PC-9 (cell line): Measurements from ENCODE around the gene ZNF428.

ENCODE experiments used
- EZH2 ChIP-seq: fragments of 200-600 bp; sonication (generic); IDR thresholded peaks from 2 replicates; pipeline ENCODE4 v1.8.0; 2017; ENCODE audit warnings: antibody characterized with exemption, low read depth
- TF ChIP-seq, protein P1 (sequence below): fragments of 200-600 bp; sonication (generic); conservative IDR thresholded peaks from 2 replicates; pipeline ENCODE4 v1.6.1; 2017; ENCODE audit warnings: mixed run types, antibody characterized with exemption, mild to moderate bottlenecking, moderate library complexity

DNA sequence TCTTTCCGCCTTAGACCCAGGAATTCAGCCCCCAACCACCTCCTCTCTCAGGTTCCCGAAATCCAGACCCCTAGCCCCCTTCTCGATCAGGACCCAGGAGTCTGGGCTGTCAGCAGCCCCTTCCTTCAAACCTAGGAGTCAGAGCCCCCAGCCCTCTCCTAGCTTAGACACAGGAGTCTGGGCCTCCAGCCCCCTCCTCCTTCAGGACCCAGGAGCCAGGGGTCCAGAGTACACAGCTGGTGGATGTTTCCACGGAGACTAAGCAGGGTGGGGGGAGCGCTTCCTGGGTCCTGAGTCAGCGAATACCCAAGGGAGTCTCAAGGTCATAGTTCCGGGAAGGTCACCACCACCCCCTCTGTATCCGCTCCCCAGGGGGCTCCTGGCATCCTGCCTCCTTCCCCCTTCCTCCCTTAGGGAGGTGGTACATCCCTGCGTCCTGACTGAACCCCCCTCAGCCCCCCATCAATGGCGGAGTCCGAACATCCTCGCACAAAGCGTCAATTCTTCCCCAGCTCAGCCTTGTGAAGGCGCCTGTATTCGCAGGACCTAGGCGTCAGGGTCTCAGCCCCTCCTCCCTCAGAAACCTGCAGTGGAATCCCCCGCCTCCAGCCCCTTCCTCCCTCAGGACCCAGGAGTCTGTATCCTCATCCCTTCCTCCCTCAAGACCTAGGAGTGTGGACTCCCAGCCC lies 15.6 kb upstream of the ZNF428 start:
- TF ChIP-seq, protein P1, sequence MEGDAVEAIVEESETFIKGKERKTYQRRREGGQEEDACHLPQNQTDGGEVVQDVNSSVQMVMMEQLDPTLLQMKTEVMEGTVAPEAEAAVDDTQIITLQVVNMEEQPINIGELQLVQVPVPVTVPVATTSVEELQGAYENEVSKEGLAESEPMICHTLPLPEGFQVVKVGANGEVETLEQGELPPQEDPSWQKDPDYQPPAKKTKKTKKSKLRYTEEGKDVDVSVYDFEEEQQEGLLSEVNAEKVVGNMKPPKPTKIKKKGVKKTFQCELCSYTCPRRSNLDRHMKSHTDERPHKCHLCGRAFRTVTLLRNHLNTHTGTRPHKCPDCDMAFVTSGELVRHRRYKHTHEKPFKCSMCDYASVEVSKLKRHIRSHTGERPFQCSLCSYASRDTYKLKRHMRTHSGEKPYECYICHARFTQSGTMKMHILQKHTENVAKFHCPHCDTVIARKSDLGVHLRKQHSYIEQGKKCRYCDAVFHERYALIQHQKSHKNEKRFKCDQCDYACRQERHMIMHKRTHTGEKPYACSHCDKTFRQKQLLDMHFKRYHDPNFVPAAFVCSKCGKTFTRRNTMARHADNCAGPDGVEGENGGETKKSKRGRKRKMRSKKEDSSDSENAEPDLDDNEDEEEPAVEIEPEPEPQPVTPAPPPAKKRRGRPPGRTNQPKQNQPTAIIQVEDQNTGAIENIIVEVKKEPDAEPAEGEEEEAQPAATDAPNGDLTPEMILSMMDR: no peak
- TF ChIP-seq EZH2: no peak
